ENCODE results near the gene UGGT1. TPM values are rescaled to one million over a fixed set of nuclear protein-coding genes. Genes with fewer than 3 reads are reported as not detected.
"Not testable (repeated sequence)": the region's sequence is repeated elsewhere in the genome, so short reads cannot be mapped to it uniquely, and the experiment has no call there.

UGGT1 gene
- total and polyA plus RNA-seq, 8 donors = 33.1 to 72.0 (median 36.3) TPM

- Histone ChIP-seq H3K36me3 (peaks cover 0 to 87% of the 10 kb centered on the region in 2 donors), H3K27ac (no peak overlapping the region), H3K27me3 (no peaks in the 10 kb centered on the region), H3K9me3 (no peaks in the 10 kb centered on the region), H3K4me1 (peaks cover 0 to 22% of the 10 kb centered on the region in 2 donors), H3K4me3 (no peak overlapping the region)
- TF ChIP-seq CTCF (IDR thresholded peaks at IDR 0.05) = no peak
- no peak for DNase-seq
- intact Hi-C loops (cut with DNase I) = loop anchor here in 1 of 2 donors (10.0 kb wide), 1 partner anchor 63 kb away; no protein-coding TSS in a partner anchor
- no peak for ATAC-seq
These were observed 81.2 kb downstream of the UGGT1 start for GRCh38 chr2:128172191-128172590.

GRCh38 chr2:128174067-128174466, 83.1 kb downstream of the UGGT1 start:
- intact Hi-C loops (cut with DNase I) = loop anchor here in 1 of 2 donors (10.0 kb wide), 1 partner anchor 61 kb away; no protein-coding TSS in a partner anchor
- H3K4me3 ChIP-seq, H3K27me3 ChIP-seq, DNase-seq, H3K9me3 ChIP-seq, ATAC-seq, H3K27ac ChIP-seq, H3K4me1 ChIP-seq: not testable (repeated sequence)
- H3K36me3 ChIP-seq = peaks cover 3 to 93% of the 10 kb centered on the region in 2 donors

GRCh38 chr2:128177315-128177714, 86.3 kb downstream of the UGGT1 start:
- Histone ChIP-seq H3K27ac (no peak overlapping the region), H3K4me1 (peaks cover 0 to 11% of the 10 kb centered on the region in 2 donors), H3K4me3 (no peak overlapping the region), H3K9me3 (no peaks in the 10 kb centered on the region), H3K27me3 (no peaks in the 10 kb centered on the region), H3K36me3 (peaks cover 3 to 100% of the 10 kb centered on the region in 2 donors)
- DNase-seq (no peak), ATAC-seq (no peak)
- no peak for TF ChIP-seq CTCF (IDR thresholded peaks at IDR 0.05)
- intact Hi-C loops (cut with DNase I) = loop anchor here in 1 of 2 donors (10.0 kb wide), 1 partner anchor 57 kb away; no protein-coding TSS in a partner anchor

GRCh38 chr2:128178149-128178649, 87.2 kb downstream of the UGGT1 start:
- ATAC-seq = no peak
- no peak for TF ChIP-seq CTCF (IDR thresholded peaks at IDR 0.05)
- intact Hi-C loops (cut with DNase I) = loop anchor here in 1 of 2 donors (10.0 kb wide), 1 partner anchor 57 kb away; no protein-coding TSS in a partner anchor
- DNase-seq = no peak
- Histone ChIP-seq H3K27ac (no peak overlapping the region), H3K27me3 (no peaks in the 10 kb centered on the region), H3K4me1 (peaks cover 0 to 11% of the 10 kb centered on the region in 2 donors), H3K4me3 (no peak overlapping the region), H3K9me3 (no peaks in the 10 kb centered on the region), H3K36me3 (peaks cover 3 to 100% of the 10 kb centered on the region in 2 donors)

- no peaks in the 10 kb centered on the region for H3K27me3 ChIP-seq
- peak in 2 of 4 donors; percentile 61 to 86 for DNase-seq
- peaks cover 0 to 11% of the 10 kb centered on the region in 2 donors for H3K4me1 ChIP-seq
- H3K4me3 ChIP-seq = no peak overlapping the region
- intact Hi-C loops (cut with DNase I) = loop anchor here in 1 of 2 donors (10.0 kb wide), 1 partner anchor 56 kb away; no protein-coding TSS in a partner anchor
- peaks cover 3 to 100% of the 10 kb centered on the region in 2 donors for H3K36me3 ChIP-seq
- H3K27ac ChIP-seq = peak overlapping the region in 1 of 2 donors; percentile 25
- ATAC-seq = peak; percentile 80
- H3K9me3 ChIP-seq = no peaks in the 10 kb centered on the region
- TF ChIP-seq CTCF (IDR thresholded peaks at IDR 0.05) = peak; percentile 51 to 61
These were observed 87.9 kb downstream of the UGGT1 start for GRCh38 chr2:128178650-128179460.
